GM11168 (cell line): ENCODE results near the gene EDIL3.

ENCODE experiments used
- in situ Hi-C: fragments of 300-500 bp; cut with MboI; formaldehyde crosslinking; loops from one replicate; pipeline ENCODE4 v1.12.0; 2022; ENCODE audit warnings: low sequenced_read_pairs; ENCODE audit not compliant: unreplicated experiment

Gene EDIL3, protein sequence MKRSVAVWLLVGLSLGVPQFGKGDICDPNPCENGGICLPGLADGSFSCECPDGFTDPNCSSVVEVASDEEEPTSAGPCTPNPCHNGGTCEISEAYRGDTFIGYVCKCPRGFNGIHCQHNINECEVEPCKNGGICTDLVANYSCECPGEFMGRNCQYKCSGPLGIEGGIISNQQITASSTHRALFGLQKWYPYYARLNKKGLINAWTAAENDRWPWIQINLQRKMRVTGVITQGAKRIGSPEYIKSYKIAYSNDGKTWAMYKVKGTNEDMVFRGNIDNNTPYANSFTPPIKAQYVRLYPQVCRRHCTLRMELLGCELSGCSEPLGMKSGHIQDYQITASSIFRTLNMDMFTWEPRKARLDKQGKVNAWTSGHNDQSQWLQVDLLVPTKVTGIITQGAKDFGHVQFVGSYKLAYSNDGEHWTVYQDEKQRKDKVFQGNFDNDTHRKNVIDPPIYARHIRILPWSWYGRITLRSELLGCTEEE

GRCh38 chr5:84384604-84385575 lies at the start of gene EDIL3:
Gene EDIL3, minus strand, starts transcription at chr5:84384880. Its CDS starts 506 bp downstream, at chr5:84384374.
- in situ Hi-C loops = no loop called here

DNA sequence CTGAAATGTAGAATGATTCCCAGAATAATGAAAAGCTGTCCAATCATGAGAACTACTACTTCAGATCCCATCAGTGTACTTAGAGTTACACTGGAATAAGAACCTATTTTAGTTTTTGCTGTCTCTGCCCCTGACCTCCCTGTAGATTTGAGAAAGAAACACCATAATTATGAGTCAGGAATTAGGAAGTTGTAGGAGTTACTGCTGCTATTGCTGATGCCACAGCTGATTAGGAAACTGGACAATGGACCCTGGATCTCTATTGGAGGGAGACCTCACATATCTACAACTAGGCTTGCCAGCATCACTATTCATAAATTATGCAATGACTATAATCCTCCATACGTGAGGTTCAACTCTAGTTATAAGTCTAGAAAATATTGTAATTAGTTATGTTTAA lies 48.8 kb upstream of the EDIL3 start:
- in situ Hi-C loops = no loop called here

DNA sequence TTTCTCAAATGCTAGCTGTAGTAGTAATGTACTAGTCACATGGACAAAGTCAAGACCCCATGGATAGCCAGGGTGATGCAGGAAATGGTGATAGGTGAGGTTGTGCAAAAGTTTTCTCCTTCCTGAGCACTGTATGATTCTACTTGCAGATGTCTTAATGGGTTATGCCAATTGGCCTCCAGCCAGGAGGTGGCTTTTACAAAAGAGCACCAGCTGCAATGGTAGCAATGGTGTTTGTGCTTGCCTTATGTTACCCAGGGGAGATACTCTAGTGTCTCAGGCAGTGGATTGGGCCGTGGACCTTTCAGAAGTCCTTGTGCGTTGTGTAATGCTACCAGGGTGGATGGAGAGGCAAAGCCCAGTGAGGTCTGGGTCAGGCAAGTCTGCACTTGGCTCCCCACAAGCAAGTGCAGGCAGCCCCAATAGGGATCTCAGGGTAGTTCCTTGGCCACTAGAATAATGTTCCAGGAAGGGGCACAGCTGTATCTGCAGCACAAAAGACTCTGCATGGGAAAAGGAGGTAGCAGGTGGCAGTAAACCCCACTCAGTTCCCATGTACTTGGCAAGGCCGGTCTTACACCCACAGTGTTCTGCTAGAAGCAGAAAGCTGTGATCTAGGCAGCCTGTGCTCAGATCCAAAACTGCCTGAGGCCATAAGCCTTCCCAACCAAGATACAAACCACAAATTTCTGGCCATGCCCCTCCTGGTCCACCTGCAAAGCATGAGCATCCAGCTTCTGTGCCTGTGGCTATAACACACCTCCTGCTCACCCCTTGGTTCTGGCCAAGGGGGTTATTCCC lies 46.4 kb upstream of the EDIL3 start:
- in situ Hi-C loops = no loop called here

- in situ Hi-C loops = no loop called here
Measured at GRCh38 chr5:84430079-84430478, 45.4 kb upstream of the EDIL3 start.

- in situ Hi-C loops = no loop called here
Measured at GRCh38 chr5:84425365-84425881, 40.7 kb upstream of the EDIL3 start.

DNA sequence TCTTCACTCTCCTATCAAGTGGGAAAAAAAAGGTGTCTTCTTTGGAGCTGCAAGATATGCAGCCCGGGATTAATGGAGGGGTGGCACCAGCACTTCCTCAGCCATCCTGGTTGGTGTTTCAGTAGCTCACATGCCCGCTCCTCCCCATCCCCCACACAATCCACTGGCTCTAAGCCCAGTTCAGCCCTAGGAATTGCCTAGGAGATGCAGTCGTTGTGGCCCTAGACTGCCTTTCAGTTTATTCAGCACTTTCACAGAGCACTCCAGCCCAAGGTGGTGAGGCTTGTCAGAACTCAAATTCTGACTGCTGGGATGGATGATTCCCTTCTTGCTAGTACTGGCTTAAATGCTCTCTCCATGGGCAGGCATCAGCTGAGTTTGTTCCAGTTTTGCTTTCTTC lies 35.1 kb upstream of the EDIL3 start:
- in situ Hi-C loops = no loop called here

GRCh38 chr5:84411832-84412605 lies 27.3 kb upstream of the EDIL3 start:
- in situ Hi-C loops = no loop called here

DNA sequence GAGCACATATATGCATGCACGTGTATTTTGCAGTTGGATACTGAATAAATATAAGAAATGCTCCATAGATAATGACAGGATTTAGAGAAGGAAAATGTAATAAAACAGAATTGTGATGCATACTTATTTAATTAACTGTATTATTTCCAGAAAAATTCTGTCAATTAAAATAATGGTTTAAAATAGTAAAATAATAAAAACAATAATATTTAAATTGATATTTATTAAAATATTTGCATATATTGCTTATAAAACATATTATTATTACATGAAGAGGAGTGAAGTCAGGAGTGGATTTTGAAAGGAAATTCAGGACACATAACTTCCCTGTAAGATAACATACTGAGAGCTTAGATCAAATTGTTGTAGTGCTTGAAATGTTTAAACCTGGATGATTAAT lies 21.4 kb upstream of the EDIL3 start:
- in situ Hi-C loops = no loop called here

- in situ Hi-C loops = no loop called here
Measured at GRCh38 chr5:84403773-84404172, 19.1 kb upstream of the EDIL3 start.

DNA sequence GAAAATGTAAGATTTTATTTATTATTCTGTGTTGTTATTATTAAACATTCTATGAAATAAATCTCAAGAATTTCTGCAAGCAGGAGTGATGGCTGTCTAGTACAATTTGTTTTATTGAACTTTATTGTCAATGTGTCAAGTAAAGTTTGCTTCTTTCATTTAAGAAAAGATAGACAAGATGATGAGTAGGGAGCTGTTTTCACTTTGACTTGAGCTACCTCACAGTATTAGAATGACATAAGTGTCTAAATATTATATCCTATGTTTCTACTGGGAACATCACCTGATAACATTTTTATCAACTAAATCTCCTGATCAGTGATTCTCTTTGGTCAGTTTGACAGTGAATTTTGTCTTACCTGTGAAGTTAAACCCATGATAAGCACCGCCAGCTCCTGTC lies 12.7 kb upstream of the EDIL3 start:
- in situ Hi-C loops = no loop called here

GRCh38 chr5:84393969-84394368 lies 9.3 kb upstream of the EDIL3 start:
- in situ Hi-C loops = no loop called here

- in situ Hi-C loops = no loop called here
Measured at GRCh38 chr5:84392836-84393235, 8.2 kb upstream of the EDIL3 start.

DNA sequence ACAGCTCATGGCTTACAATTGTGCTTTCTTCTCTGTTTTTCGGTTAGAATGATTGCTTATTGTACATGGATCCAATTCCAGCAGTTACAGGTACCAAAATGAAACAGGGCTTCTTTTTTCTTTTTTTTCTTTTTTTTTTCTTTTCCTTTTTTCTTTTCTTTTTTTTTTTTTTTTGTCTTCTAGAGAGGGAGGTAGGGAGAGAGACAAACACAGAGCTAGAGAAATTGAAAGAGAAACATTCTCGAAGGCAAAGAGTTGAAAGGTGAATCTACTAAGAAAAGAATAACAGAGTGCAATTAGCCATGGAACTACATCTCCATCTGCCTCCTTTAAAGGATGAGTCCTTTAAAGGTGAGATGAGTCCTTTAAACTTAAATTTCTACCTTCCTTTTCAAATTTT lies 1.0 kb upstream of the EDIL3 start:
- in situ Hi-C loops = no loop called here

DNA sequence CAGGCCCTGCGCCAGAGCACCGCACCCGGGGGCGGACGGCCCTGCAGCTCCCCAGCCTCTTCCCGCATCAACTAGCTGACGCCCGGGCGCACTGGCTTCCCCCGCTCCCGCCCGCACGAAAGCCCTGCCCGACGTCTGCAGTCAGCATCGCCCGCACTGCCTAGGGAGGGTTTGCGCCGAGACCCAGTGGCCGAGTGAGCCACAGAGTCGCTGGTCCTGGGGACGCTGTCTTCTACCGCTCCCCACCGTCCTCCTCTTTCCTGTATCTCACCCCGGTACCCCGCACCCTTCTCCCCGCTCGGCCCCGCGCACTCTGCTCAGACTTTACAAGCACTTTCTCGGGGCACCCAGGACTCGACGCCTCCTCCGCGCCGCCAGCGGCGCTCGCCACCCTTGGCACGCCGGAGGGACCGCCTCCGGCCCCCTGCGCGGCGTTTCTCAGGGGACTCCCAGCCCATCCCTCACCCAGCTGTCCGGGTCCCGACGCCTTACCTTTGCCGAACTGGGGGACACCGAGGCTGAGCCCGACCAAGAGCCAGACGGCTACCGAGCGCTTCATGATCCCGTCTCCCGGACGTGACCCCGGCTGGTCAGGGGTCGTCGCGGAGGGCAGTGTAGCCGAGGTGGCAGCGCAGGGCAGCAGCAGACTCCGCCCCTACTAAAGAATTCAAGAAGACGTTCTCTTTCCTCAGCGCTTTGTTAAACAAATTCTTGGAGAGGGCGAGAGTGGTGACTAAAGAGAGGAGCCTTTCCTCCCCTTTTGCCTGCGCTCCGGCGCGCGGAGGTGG lies 670 bp downstream of the EDIL3 start:
- in situ Hi-C loops = no loop called here

GRCh38 chr5:84383296-84383815 lies 1.3 kb downstream of the EDIL3 start:
- in situ Hi-C loops = no loop called here

DNA sequence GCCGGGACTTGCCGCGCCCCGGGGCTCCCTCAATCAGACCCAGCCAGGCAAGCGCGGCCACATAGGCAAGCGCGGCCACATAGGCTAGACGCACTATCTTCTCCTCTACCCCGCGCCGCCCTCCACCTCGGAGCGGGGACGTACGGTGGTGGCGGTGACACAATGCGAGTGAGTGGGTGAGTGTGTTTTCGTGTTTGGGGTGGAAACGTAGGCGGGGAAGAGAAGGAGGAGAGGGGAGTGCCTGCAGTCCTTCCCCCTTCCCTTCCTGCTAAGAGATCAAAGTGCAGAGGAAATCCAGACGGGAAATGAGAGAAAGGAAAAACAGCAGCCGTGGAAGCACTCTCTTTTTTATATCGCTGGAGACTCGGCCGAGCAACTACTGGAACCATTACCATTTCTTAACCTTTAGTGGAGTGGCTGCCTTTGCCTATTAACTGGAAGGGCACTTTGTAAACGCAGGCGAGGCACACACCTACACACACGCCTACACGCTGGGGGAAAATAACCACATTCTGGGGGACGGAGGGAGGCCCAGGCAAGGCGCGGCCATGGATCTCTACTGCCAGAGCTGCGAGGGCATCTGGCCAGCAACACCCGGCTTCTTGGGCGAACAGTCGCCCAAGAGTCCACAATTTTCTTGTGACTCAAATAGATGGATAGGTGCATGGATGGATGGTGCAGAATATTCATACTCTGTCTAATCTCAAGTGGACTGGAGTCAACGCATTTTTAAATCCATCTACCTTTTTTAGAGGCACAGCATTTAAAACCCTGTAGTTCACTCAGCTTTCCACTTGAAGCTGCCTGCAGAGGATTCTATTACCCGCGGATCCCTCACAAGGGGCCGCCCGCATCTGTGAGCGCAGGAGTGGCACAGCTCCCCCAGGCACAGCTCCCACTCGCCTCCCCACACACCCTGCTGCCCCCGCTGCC lies 2.1 kb downstream of the EDIL3 start:
- in situ Hi-C loops = no loop called here
